Epithelial cell of alveolus of lung (primary cell): ENCODE data around the gene SF3B6. TPM values are rescaled to one million over a fixed set of nuclear protein-coding genes. Genes with fewer than 3 reads are reported as not detected.

Experiments
- total RNA-seq: library from RNA; depleted of rRNA; stranded (reverse); fragments of >200 nt; gene quantifications from 2 replicates; pipeline ENCODE4 v1.2.1, GENCODE V29; 2015

Gene SF3B6, protein sequence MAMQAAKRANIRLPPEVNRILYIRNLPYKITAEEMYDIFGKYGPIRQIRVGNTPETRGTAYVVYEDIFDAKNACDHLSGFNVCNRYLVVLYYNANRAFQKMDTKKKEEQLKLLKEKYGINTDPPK
- 169 TPM in 2 replicates for total RNA-seq

GRCh38 chr2:24075915-24076848 lies at the start of gene SF3B6:
SF3B6 (minus strand) TSS chr2:24076326; CDS start chr2:24076229, 97 bp downstream.

DNA sequence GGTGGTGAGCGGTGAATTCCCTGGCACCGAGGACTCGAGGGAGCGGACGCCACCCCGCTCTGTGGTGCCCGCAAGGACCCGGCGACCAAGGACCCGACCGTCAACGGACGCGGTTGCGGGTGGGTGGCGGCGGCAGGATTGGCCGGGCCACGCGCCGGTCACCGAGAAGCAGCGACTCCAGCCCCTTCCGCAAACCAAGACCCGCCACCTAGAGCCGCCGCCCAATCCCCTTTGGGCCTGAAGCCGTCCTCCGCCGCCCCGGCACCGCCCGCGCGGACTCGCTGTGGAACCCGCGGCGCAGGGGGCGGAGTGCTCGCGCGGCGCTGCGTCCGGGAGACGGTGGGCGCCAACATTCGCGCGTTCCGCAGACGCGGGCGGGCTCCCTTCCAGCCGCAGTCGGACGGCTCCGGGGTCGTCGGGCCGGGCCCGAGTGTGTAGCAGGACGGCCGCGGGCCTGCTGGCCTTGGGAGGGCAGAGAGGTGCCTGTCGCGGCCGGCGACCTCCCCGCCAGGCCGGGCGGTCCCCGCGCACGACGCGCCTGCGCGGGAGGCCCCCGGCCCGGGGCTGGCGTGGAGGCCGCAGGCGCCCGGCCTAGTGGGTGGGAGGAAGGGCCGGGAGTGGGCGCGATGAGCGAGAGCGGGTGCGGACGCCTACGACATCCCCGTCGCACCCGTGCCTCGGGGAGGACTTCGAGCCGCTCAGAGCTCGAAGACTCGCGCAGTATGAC lies 47.2 kb upstream of the SF3B6 start, which contains the start of the genes FAM228B and PFN4:
TSS of gene FAM228B (plus strand) at position 275 of the 727 bp plus-strand sequence. CDS start 893 bp downstream, outside the sequence.
TSS of gene PFN4 (minus strand) at position 140 of the 727 bp plus-strand sequence. CDS start 799 bp downstream, outside the sequence.

DNA sequence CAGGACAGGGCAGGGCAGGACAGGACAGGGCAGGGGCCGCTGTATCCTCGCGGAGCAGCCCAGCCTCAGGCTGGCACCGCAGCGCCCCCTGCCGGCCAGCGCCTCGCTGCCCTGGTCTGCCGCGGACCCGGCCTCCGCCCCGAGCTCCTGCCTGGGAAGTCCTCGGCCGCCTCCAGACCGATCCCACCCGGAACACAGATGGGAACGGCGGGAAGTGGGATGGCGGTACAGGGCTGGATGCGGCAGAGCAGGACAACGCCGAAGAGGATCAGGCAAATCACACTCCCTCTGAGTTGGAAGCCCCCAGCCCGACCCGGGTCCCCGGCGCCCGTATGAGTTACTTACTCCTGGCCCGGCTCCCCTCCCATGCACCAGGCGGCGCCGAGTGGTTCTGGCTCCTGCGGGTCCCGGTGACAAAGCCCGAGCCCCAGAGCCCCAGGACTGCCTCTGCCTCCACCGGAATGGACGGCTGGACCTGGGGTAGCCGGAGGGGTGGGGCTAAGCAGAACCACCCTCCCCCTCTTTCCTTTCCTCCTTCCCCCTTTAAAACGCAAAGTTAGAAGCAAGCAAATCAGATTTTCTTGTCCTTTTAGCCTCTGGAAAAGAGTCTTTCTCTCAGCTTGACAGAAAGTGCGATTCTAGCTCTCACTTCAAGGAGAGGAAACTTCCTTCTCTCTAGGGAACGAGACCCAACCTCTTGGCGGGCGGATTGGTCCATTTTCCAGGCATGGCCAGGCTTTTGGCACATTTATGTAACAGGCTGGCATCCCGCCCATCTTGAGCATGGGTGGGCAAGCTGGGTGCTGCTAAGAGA lies 8.5 kb upstream of the SF3B6 start, which contains the start of gene TP53I3:
TSS of gene TP53I3 (minus strand) at position 449 of the 814 bp plus-strand sequence. CDS start 508 bp downstream, outside the sequence.

GRCh38 chr2:24049485-24050021 lies 26.6 kb downstream of the SF3B6 start, which contains the start of gene FKBP1B:
FKBP1B (plus strand) TSS chr2:24049741; CDS start chr2:24049850, 109 bp downstream.

DNA sequence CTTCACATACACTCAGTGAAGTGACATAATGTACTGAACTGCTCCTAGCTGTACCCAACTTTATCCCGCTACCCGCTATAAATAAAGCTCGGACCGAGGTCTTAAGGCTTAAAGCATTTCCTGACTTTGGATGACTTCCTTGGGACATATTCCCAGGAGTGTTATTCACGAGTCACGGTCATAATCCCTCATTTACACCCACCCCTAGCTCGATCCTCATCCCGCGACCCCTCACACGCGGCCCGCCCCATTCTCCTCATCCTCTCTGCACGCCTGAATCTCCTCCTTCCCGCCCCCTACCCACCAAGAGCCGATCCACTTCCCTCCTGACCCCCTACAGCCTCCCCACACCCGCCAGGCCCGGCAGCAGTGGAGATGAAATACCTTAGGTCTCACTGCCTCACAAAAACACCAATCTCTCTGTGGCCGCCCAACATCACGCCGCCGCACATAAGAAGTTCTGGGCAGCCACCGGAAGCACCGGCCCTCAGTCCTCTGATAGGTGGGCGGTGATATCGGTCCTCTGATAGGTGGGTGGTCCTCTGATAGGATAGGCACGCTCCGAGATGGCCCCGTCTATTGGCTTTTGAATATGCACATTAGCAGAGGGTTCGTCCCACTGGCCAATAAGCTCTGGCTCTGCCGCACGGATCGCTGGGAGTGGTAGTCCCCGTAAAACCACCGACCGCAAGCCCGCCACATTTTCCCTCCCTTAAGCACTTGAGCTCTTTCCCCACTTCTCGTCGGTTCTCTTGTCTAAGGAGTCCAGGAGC lies 29.0 kb downstream of the SF3B6 start, which contains the start of gene WDCP:
TSS of gene WDCP (minus strand) at position 462 of the 773 bp plus-strand sequence. CDS start 7,897 bp downstream, outside the sequence.

Other genes starting within 250 kb of the SF3B6 start
- gene ATAD2B, start 149.2 kb downstream of the SF3B6 start, total RNA-seq = 3.0 and 15.6 TPM in 2 replicates
- 12.2 and 13.2 TPM in 2 replicates for gene UBXN2A, start 135.9 kb downstream of the SF3B6 start, total RNA-seq
- gene MFSD2B, start 66.2 kb downstream of the SF3B6 start, total RNA-seq = 0.13 TPM in 1 of 2 replicates, not detected in the other
- 7.5 and 11.3 TPM in 2 replicates for gene WDCP, start 28.9 kb downstream of the SF3B6 start, total RNA-seq
- 15.5 and 20.7 TPM in 2 replicates for gene FKBP1B, start 26.6 kb downstream of the SF3B6 start, total RNA-seq
- gene TP53I3, start 8.5 kb upstream of the SF3B6 start, total RNA-seq = 54.9 and 77.7 TPM in 2 replicates
- 0.39 TPM in 1 of 2 replicates, not detected in the other for gene PFN4, start 47.0 kb upstream of the SF3B6 start, total RNA-seq
- gene FAM228B, start 47.1 kb upstream of the SF3B6 start, total RNA-seq = 9.6 and 11.5 TPM in 2 replicates
- gene FAM228A, start 98.7 kb upstream of the SF3B6 start, total RNA-seq = 0.08 and 0.39 TPM in 2 replicates